Heart left ventricle (tissue), 13 donors: Measurements from ENCODE around the gene ZNF45.
A peak's percentile ranks its signal among the peaks of the same experiment; 100 is the strongest.

Source experiments
- POLR2A ChIP-seq, 2 donors: fragments of 450-650 bp; IDR thresholded peaks; one replicate each; pipeline ENCODE4 v1.6.1; 2017; ENCODE audit warnings: antibody characterized with exemption in 2 of 2, mild to moderate bottlenecking in 2 of 2, moderate library complexity in 2 of 2
- TF ChIP-seq, protein P1 (sequence below), 12 donors: fragments of 200-600 bp; sonication (generic) in 4 of 12; IDR thresholded peaks; one replicate each; pipeline versions ENCODE4 v1.5.0 to v1.8.0; 2018 to 2022; ENCODE audit warnings: antibody characterized with exemption in 12 of 12, mild to moderate bottlenecking in 5 of 12
- donor health status: ischemic (EF 13 %, LVEDD 7.1; RV severe dilation, severe dysfunction).
- donor health status: DM: no; HTN: yes; CAD: no.
- donor health status: DM: no; HTN: no; CAD: no.
- donor health status: ischemic (EF 25% LVEDD 6.9; RV normal size, moderate dysfunction).
- donor health status: ischemic (EF 25% LVEDD 5.7; RV mildly dilated, moderate dysfunction).
- donor health status: ischemic (EF 35%, LVEDD 5.7; RV mildly dilated, moderate dysfunction).
- donor health status: nonischemic (EF 11% LVEDD 7.7; RV severe dilation, severe dysfunction).
- donor health status: DM: yes; HTN: yes; CAD: no.
- donor health status: PGD.
- donor health status: ischemic (EF 29% LVEDD 5.4; RV normal size, mild dysfunction).
- donor health status: nonischemic (EF 23%, LVEDD 6.1; RV moderate dilation, normal function).

DNA sequence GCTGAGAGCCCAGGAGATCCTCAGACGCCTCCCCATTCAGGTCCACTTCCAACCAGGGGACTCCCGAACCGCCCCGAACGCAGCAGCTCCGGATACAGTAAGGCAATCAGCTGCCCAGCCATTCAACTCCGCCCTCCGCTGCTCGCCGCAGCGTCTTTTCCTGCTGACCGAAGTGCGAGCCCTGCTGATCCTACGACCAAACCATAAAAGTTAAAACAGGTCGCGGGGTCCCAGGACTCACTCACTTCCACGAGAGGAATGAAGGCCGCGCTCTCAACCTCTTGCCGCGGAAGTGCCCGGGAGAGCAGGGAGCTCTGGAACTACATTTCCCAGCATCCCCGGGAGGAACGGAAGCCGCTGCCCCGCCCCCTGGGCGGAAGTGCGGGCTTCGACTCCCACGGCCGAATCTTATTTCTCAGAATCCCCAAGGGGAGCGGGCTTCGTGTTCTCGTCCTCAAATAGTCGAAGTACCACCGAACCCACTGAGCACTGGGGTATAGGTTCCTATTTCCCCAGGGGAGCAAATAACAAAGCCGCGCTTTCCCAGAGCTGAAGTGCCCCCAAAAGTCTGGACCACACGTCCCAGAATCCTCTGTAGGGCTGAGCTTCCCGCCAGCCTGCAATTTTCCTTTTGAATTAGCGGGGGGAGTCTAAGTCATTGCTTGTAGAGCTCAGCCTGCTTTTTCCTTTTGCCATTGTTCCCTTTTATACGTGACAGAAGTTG lies at the start of gene ZNF45:
- TF ChIP-seq, protein P1, sequence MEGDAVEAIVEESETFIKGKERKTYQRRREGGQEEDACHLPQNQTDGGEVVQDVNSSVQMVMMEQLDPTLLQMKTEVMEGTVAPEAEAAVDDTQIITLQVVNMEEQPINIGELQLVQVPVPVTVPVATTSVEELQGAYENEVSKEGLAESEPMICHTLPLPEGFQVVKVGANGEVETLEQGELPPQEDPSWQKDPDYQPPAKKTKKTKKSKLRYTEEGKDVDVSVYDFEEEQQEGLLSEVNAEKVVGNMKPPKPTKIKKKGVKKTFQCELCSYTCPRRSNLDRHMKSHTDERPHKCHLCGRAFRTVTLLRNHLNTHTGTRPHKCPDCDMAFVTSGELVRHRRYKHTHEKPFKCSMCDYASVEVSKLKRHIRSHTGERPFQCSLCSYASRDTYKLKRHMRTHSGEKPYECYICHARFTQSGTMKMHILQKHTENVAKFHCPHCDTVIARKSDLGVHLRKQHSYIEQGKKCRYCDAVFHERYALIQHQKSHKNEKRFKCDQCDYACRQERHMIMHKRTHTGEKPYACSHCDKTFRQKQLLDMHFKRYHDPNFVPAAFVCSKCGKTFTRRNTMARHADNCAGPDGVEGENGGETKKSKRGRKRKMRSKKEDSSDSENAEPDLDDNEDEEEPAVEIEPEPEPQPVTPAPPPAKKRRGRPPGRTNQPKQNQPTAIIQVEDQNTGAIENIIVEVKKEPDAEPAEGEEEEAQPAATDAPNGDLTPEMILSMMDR (IDR thresholded peaks at IDR 0.05) = no peak
- TF ChIP-seq POLR2A (IDR thresholded peaks at IDR 0.05) = peak in 1 of 2 donors; percentile 56
